OCI-LY3 (cell line): ENCODE results near the gene NENF.

Experiments used
- EZH2phosphoT487 ChIP-seq: fragments of 200-600 bp; shearing (Covaris generic); IDR thresholded peaks from 2 replicates; pipeline ENCODE4 v1.6.1; 2018; ENCODE audit warnings: antibody characterized with exemption, mixed run types, low read depth
- TF ChIP-seq, protein P1 (sequence below): fragments of 200-600, 300-600 bp; sonication (generic); IDR thresholded peaks from 2 replicates; pipeline ENCODE4 v1.5.1; 2014; ENCODE audit warnings: antibody characterized with exemption, low read length, low read depth

DNA sequence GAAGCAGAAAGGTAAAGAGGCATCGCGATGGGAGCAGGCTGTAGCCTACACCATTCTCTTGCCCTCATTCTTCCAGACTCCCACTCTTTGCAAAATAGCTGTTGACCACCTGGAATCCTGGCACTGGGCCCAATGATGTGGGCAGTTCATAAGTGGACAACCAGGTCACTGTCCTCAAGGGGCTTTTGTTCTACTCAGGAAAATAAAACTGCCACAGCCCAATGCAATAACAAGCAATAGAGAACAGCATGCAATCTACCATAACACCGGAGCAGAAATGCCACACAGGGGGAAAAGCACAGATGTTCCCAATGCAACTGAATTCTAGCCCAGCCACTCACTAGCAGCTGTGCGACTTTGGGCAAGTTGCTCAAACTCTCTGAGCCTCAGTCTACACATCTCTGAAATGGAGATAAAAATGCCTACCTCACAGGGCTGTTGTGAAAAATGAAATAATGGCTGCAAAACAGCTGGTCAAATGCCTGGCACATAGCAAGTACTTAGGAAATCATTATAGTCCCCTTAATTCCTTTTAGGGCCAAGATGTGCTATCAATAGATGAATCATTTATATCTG, 56.7 kb downstream of the NENF start:
- no peak for TF ChIP-seq EZH2phosphoT487
- TF ChIP-seq, protein P1, sequence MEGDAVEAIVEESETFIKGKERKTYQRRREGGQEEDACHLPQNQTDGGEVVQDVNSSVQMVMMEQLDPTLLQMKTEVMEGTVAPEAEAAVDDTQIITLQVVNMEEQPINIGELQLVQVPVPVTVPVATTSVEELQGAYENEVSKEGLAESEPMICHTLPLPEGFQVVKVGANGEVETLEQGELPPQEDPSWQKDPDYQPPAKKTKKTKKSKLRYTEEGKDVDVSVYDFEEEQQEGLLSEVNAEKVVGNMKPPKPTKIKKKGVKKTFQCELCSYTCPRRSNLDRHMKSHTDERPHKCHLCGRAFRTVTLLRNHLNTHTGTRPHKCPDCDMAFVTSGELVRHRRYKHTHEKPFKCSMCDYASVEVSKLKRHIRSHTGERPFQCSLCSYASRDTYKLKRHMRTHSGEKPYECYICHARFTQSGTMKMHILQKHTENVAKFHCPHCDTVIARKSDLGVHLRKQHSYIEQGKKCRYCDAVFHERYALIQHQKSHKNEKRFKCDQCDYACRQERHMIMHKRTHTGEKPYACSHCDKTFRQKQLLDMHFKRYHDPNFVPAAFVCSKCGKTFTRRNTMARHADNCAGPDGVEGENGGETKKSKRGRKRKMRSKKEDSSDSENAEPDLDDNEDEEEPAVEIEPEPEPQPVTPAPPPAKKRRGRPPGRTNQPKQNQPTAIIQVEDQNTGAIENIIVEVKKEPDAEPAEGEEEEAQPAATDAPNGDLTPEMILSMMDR = no peak
